Adrenal gland (tissue), 5 donors: ENCODE results near the gene NPTX2.
"Not testable (repeated sequence)": the region's sequence is repeated elsewhere in the genome, so short reads cannot be mapped to it uniquely, and the experiment has no call there.

ENCODE experiments used
- POLR2A ChIP-seq, 2 donors: fragments of 450-650 bp; IDR thresholded peaks; one replicate each; pipeline ENCODE4 v1.6.1; 2017; ENCODE audit warnings: antibody characterized with exemption in 2 of 2, mild to moderate bottlenecking in 2 of 2, moderate library complexity in 1 of 2
- TF ChIP-seq, protein P1 (sequence below), 6 experiments: fragments of 450-650 bp in 4 of 6; fragments of 200-600 bp in 2 of 6; sonication (generic) in 1 of 6; IDR thresholded peaks; 1 replicate in 5 of 6; 2 replicates in 1 of 6; pipeline versions ENCODE4 v1.5.1 to v1.8.0; 2016 to 2021; ENCODE audit warnings: antibody characterized with exemption in 6 of 6, mild to moderate bottlenecking in 2 of 6, moderate library complexity in 1 of 6
- donor health status: DM: no; HTN: no; CAD: no.

DNA sequence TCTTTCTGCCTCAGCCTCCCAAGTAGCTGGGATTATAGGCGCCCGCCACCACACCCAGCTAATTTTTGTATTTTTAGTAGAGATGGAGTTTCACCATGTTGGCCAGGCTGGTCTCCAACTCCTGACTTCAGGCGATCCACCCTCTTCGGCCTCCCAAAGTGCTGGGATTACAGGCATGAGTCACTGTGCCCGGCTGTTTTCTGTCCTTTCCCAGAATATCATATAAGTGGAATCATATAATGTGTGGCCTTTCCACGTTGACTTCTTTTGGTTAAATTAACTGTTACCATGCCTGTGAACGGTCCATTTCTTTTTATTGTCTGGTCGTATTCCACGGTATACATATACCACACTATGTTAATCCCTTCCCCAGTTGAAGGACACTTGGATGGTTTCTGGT is 44.4 kb upstream of the NPTX2 start:
- TF ChIP-seq, protein P1, sequence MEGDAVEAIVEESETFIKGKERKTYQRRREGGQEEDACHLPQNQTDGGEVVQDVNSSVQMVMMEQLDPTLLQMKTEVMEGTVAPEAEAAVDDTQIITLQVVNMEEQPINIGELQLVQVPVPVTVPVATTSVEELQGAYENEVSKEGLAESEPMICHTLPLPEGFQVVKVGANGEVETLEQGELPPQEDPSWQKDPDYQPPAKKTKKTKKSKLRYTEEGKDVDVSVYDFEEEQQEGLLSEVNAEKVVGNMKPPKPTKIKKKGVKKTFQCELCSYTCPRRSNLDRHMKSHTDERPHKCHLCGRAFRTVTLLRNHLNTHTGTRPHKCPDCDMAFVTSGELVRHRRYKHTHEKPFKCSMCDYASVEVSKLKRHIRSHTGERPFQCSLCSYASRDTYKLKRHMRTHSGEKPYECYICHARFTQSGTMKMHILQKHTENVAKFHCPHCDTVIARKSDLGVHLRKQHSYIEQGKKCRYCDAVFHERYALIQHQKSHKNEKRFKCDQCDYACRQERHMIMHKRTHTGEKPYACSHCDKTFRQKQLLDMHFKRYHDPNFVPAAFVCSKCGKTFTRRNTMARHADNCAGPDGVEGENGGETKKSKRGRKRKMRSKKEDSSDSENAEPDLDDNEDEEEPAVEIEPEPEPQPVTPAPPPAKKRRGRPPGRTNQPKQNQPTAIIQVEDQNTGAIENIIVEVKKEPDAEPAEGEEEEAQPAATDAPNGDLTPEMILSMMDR (IDR thresholded peaks at IDR 0.05) = not testable (repeated sequence)
- TF ChIP-seq POLR2A (IDR thresholded peaks at IDR 0.05) = not testable (repeated sequence)
